ENCODE data around the gene ITIH4.
A peak's percentile ranks its signal among the peaks of the same experiment; 100 is the strongest.
"Not testable (repeated sequence)": the region's sequence is repeated elsewhere in the genome, so short reads cannot be mapped to it uniquely, and the experiment has no call there.

ITIH4 gene

GRCh38 chr3:52783211-52783555, 47.3 kb downstream of the ITIH4 start:
- no peak for DNase-seq (ENCODE audit: low read depth)

GRCh38 chr3:52782412-52783210, 47.9 kb downstream of the ITIH4 start:
- no peak for DNase-seq (ENCODE audit: low read depth)

- DNase-seq (ENCODE audit: low read depth), result no peak
Observed at GRCh38 chr3:52781741-52782140, 48.7 kb downstream of the ITIH4 start.

GRCh38 chr3:52779837-52780585, 50.5 kb downstream of the ITIH4 start:
- DNase-seq (ENCODE audit: low read depth), result no peak

- DNase-seq (ENCODE audit: low read depth), result no peak
Observed at GRCh38 chr3:52779011-52779836, 51.2 kb downstream of the ITIH4 start.

GRCh38 chr3:52777959-52778805, 52.3 kb downstream of the ITIH4 start:
- DNase-seq (ENCODE audit: low read depth), result no peak

- no peak for DNase-seq (ENCODE audit: low read depth)
Observed at GRCh38 chr3:52777127-52777958, 53.1 kb downstream of the ITIH4 start, which contains the start of gene ITIH1. Gene ITIH1 (plus strand): TSS chr3:52777599. CDS start chr3:52777616, 17 bp downstream.

GRCh38 chr3:52776486-52776885, 54.0 kb downstream of the ITIH4 start:
- not testable (repeated sequence) for DNase-seq (ENCODE audit: low read depth)

GRCh38 chr3:52775877-52776276, 54.6 kb downstream of the ITIH4 start:
- DNase-seq (ENCODE audit: low read depth), result no peak

GRCh38 chr3:52774901-52775864, 55.3 kb downstream of the ITIH4 start:
- no peak for DNase-seq (ENCODE audit: low read depth)

- no peak for DNase-seq (ENCODE audit: low read depth)
Observed at GRCh38 chr3:52774066-52774713, 56.3 kb downstream of the ITIH4 start.

- DNase-seq (ENCODE audit: low read depth), result no peak
Observed at GRCh38 chr3:52773361-52774065, 57.0 kb downstream of the ITIH4 start.

GRCh38 chr3:52771702-52772101, 58.8 kb downstream of the ITIH4 start:
- no peak for DNase-seq (ENCODE audit: low read depth)

- DNase-seq (ENCODE audit: low read depth), result no peak
Observed at GRCh38 chr3:52771334-52771681, 59.2 kb downstream of the ITIH4 start.

GRCh38 chr3:52770496-52771333, 59.8 kb downstream of the ITIH4 start, which contains the start of gene NEK4:
Gene NEK4 (minus strand): TSS chr3:52770940. CDS start chr3:52770746, 194 bp downstream.
- peak; percentile 67 for DNase-seq (ENCODE audit: low read depth)

GRCh38 chr3:52769786-52770455, 60.6 kb downstream of the ITIH4 start:
- DNase-seq (ENCODE audit: low read depth), result no peak

GRCh38 chr3:52763466-52763865, 67.0 kb downstream of the ITIH4 start:
- DNase-seq (ENCODE audit: low read depth), result no peak

All from stimulated activated CD8-positive, alpha-beta memory T cell treated with anti-CD3 and anti-CD28 coated beads, Interleukin-15, amount 100 ng/mL, for 24 hours (primary cell).